ENCODE data around the gene DTX3.

DNA sequence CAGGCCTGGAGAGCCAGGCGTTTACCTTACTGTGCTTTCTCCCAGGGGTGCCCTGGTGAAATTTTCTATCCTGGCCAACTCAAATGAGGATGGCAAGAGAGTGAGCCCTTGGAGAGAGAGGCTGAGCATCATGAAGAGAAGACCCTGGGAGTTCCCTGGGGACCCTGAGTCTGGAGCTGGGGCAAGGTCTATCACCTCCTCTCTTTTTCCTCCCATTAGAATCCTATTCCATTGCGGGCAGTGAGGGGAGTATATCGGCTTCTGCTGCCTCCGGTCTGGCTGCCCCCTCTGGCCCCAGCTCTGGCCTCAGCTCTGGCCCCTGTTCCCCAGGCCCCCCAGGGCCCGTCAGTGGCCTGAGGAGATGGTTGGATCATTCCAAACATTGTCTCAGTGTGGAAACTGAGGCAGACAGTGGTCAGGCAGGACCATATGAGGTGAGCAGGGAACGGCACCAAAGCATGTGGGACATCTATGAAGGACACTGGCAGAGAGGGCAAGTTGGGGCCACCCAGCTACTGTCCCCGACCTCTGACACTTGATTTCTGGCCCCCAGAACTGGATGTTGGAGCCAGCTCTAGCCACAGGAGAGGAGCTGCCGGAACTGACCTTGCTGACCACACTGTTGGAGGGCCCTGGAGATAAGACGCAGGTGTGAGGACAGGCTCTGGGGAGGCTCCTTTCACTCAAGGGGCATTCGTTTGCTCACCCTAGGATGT, 8.2 kb downstream of the DTX3 start:
- TF ChIP-seq CTCF (IDR thresholded peaks at IDR 0.05 in 8 of 11, conservative IDR thresholded peaks at IDR 0.05 in 3 of 11) = no peak
- TF ChIP-seq POLR2AphosphoS5 (IDR thresholded peaks at IDR 0.05) = no peak
- TF ChIP-seq POLR2A (IDR thresholded peaks at IDR 0.05) = no peak
